ENCODE measurements around the gene EPG5.

DNA sequence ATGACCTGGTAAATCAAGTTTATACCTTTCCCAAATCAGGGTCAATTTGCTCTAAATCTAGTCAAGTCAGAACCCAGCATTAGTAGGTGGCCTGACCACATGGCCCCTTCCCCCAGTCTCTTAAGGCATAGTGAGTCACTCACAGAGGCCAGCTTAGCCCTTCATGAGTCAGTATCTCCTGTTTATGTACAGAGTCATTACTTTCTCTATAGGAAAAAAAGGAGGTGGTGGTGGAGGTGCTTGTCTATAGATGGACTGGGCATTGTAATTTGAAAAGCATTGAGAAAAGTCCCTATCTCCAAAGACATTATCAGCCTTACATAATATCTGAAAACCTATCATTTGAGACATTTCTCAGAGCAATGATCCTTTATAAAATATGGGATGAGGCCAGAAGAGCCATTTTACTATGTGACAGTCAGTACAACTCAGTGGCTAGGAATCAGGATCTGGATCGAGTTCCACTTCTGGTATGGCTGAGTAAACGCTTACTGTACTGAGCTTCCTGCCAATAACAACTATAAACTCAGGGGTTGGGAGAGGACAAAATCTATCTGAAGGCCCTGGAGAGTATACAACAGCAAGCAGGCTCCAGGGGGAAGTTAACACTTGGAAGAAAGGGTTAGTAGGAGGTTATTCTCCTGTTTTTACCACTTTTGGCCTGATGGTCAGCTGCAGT is 164.2 kb downstream of the EPG5 start:
- no peak for TF ChIP-seq POLR2A (IDR thresholded peaks at IDR 0.05)
- TF ChIP-seq, protein P1, sequence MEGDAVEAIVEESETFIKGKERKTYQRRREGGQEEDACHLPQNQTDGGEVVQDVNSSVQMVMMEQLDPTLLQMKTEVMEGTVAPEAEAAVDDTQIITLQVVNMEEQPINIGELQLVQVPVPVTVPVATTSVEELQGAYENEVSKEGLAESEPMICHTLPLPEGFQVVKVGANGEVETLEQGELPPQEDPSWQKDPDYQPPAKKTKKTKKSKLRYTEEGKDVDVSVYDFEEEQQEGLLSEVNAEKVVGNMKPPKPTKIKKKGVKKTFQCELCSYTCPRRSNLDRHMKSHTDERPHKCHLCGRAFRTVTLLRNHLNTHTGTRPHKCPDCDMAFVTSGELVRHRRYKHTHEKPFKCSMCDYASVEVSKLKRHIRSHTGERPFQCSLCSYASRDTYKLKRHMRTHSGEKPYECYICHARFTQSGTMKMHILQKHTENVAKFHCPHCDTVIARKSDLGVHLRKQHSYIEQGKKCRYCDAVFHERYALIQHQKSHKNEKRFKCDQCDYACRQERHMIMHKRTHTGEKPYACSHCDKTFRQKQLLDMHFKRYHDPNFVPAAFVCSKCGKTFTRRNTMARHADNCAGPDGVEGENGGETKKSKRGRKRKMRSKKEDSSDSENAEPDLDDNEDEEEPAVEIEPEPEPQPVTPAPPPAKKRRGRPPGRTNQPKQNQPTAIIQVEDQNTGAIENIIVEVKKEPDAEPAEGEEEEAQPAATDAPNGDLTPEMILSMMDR (IDR thresholded peaks at IDR 0.05) = no peak
